Sigmoid colon (tissue), 4 donors: ENCODE results near the gene MACROD2.

Source experiments
- CTCF ChIP-seq, 4 experiments: fragments of 450-650 bp in 3 of 4; fragments of 200-600 bp in 1 of 4; IDR thresholded peaks; one replicate each; pipeline ENCODE4 v1.5.1; 2016 to 2019; ENCODE audit warnings: antibody characterized with exemption in 4 of 4, mild to moderate bottlenecking in 3 of 4, moderate library complexity in 2 of 4
- POLR2AphosphoS5 ChIP-seq, 4 donors: sonication (generic); formaldehyde crosslinking; IDR thresholded peaks; one replicate each; pipeline ENCODE4 v1.6.1; 2017; ENCODE audit warnings: antibody characterized with exemption in 4 of 4

DNA sequence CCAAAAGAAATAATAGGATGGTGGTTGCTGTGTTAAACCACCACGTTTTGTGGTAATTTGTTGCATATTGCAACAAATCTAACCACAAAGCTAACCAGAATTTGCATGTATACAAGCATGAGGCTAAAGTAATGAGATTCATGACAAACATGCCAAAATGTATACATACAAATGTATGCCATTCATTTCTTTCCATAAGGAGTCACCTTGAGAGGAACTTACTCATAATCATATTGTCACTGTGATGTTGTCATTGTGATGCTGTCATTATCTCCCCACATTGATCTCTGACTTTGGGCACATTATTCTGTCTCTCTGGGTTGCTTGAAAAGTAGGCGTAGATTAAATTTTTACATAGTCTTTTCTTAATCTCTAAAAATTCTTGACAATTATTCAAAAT is 1228.9 kb downstream of the MACROD2 start:
- TF ChIP-seq POLR2AphosphoS5 (IDR thresholded peaks at IDR 0.05): no peak
- TF ChIP-seq CTCF (IDR thresholded peaks at IDR 0.05): no peak
